IPS DF 6.9 (cell line): Measurements from ENCODE around the gene ADRB1.

Experiments used
- DNase-seq: peaks from one replicate; pipeline ENCODE4 v3.0.0-alpha.2; 2013; ENCODE audit warnings: low read depth, low spot score
- H3K27ac ChIP-seq: one replicate; pipeline ENCODE4 v1.5.1; 2013; ENCODE audit warnings: low read length, control low read depth
- H3K27me3 ChIP-seq: 2 replicates; pipeline ENCODE4 v1.6.1; 2013; ENCODE audit warnings: mild to moderate bottlenecking, low read length; ENCODE audit not compliant: control insufficient read depth, insufficient read depth
- H3K36me3 ChIP-seq: 2 replicates; pipeline ENCODE4 v1.6.1; 2013; ENCODE audit warnings: low read length; ENCODE audit not compliant: control insufficient read depth, insufficient read depth
- H3K4me1 ChIP-seq: 2 replicates; pipeline ENCODE4 v1.6.1; 2013; ENCODE audit warnings: low read length; ENCODE audit not compliant: control insufficient read depth, insufficient read depth
- H3K4me3 ChIP-seq: 2 replicates; pipeline ENCODE4 v1.5.1; 2013; ENCODE audit warnings: mild to moderate bottlenecking, low read length
- H3K9me3 ChIP-seq: 2 replicates; pipeline ENCODE4 v1.6.1; 2013; ENCODE audit warnings: low read length, inconsistent platforms; ENCODE audit not compliant: control insufficient read depth, insufficient read depth
- WGBS: extraction: QIAGEN DNeasy Blood & Tissue Kit; methylation state at CpG from one replicate; pipeline ENCODE4 v1.1.7; 2013; ENCODE audit warnings: mixed read lengths, missing lambda C conversion rate; ENCODE audit not compliant: insufficient read length, insufficient coverage; 5-methylcytosine and 5-hydroxymethylcytosine counted together

ADRB1 gene

GRCh38 chr10:114026189-114027040 is 17.3 kb upstream of the ADRB1 start:
- H3K36me3 ChIP-seq: no peaks in the 10 kb centered on the region
- H3K4me1 ChIP-seq: no peaks in the 10 kb centered on the region
- no peak for DNase-seq
- H3K9me3 ChIP-seq: no peaks in the 10 kb centered on the region
- no peak overlapping the region for H3K4me3 ChIP-seq
- no peak overlapping the region for H3K27ac ChIP-seq
- H3K27me3 ChIP-seq: no peaks in the 10 kb centered on the region
- WGBS: no CpG with 5 or more reads among the region's 7 CpGs

GRCh38 chr10:114027041-114027394 is 16.6 kb upstream of the ADRB1 start:
- Histone ChIP-seq H3K36me3 (no peaks in the 10 kb centered on the region), H3K9me3 (no peaks in the 10 kb centered on the region), H3K27ac (no peak overlapping the region), H3K4me3 (no peak overlapping the region), H3K4me1 (no peaks in the 10 kb centered on the region), H3K27me3 (no peaks in the 10 kb centered on the region)
- DNase-seq: no peak
- no CpG with 5 or more reads among the region's 2 CpGs for WGBS

DNA sequence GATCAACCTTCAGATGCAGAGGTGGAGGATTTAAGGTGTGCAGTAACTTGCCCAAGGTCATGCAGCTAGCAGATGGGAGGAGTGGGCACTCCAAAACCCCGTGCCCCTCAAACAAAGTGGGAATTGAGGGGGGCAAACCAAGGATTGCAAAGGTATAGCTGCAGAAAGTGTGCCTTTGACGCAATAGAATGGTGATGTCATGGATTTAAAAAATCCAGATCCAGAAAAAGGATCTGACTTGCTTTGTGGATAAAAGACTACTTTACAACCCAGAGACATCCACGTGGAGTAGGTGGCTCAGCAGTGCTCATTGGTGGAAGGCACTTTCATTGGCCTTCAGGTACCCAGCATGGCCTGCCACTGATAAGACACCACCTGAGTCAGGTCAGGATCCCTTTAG is 15.7 kb upstream of the ADRB1 start:
- Histone ChIP-seq H3K4me1 (no peaks in the 10 kb centered on the region), H3K27me3 (no peaks in the 10 kb centered on the region), H3K4me3 (no peak overlapping the region), H3K27ac (no peak overlapping the region), H3K9me3 (no peaks in the 10 kb centered on the region), H3K36me3 (no peaks in the 10 kb centered on the region)
- WGBS: no CpG with 5 or more reads among the region's 3 CpGs
- DNase-seq: no peak

DNA sequence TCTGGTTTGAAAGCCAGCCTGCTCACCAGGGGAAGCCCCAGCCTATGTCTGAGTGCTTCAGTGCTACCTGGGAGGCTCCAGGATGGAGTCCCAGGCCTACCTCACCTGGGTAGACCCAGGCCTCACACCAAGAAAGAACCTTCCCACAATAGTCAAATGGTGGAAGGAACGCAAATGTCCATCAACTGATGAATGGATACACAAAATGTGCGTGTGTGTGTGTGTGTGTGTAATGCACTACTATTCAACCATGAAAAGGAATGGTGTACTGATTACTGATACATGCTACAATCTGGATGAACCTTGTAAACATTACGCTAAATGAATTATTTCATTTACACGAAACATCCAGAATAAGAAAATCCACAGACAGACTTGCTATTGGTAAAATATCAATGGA is 15.2 kb upstream of the ADRB1 start:
- no peak overlapping the region for H3K27ac ChIP-seq
- DNase-seq: no peak

DNA sequence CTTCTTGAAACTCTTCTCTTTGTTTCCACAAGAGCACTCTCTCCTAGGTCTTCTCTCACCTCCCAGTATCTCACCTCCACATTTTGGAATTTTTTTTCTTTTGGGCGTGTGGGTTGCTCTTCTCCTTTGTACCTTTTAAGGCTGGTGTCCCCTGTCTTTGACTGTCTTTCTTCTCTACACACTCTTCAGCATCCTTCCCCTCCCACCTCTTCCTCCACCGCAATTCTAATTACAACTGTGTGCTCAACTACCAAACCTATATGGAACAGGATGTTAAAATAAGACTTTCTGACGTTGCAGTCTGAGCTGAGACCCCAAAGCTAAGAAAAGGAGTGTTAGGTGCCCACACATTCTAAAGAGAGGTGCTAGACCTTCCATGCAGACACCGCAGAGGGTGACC is 14.0 kb upstream of the ADRB1 start:
- WGBS: no CpG with 5 or more reads among the region's 4 CpGs
- no peaks in the 10 kb centered on the region for H3K27me3 ChIP-seq
- H3K27ac ChIP-seq: no peak overlapping the region

More for the DNA sequence above, 15.2 kb upstream of the ADRB1 start:
- Histone ChIP-seq H3K36me3 (no peaks in the 10 kb centered on the region), H3K27me3 (no peaks in the 10 kb centered on the region), H3K4me3 (no peak overlapping the region), H3K4me1 (no peaks in the 10 kb centered on the region), H3K9me3 (no peaks in the 10 kb centered on the region)
- no CpG with 5 or more reads among the region's 4 CpGs for WGBS

GRCh38 chr10:114030140-114030539 is 13.5 kb upstream of the ADRB1 start:
- H3K4me3 ChIP-seq: no peak overlapping the region
- no peaks in the 10 kb centered on the region for H3K27me3 ChIP-seq
- WGBS: no CpG with 5 or more reads among the region's 6 CpGs
- DNase-seq: no peak
- H3K36me3 ChIP-seq: no peaks in the 10 kb centered on the region
- no peak overlapping the region for H3K27ac ChIP-seq
- H3K4me1 ChIP-seq: no peaks in the 10 kb centered on the region
- H3K9me3 ChIP-seq: no peaks in the 10 kb centered on the region

More for the DNA sequence above, 14.0 kb upstream of the ADRB1 start:
- no peaks in the 10 kb centered on the region for H3K9me3 ChIP-seq
- DNase-seq: no peak
- no peak overlapping the region for H3K4me3 ChIP-seq
- no peaks in the 10 kb centered on the region for H3K4me1 ChIP-seq
- H3K36me3 ChIP-seq: no peaks in the 10 kb centered on the region

- DNase-seq: no peak
- no peaks in the 10 kb centered on the region for H3K36me3 ChIP-seq
- WGBS: no CpG with 5 or more reads among the region's 6 CpGs
- no peak overlapping the region for H3K4me3 ChIP-seq
- H3K9me3 ChIP-seq: no peaks in the 10 kb centered on the region
- no peaks in the 10 kb centered on the region for H3K4me1 ChIP-seq
- no peaks in the 10 kb centered on the region for H3K27me3 ChIP-seq
- no peak overlapping the region for H3K27ac ChIP-seq
Measured at GRCh38 chr10:114031073-114031972, 12.3 kb upstream of the ADRB1 start.

DNA sequence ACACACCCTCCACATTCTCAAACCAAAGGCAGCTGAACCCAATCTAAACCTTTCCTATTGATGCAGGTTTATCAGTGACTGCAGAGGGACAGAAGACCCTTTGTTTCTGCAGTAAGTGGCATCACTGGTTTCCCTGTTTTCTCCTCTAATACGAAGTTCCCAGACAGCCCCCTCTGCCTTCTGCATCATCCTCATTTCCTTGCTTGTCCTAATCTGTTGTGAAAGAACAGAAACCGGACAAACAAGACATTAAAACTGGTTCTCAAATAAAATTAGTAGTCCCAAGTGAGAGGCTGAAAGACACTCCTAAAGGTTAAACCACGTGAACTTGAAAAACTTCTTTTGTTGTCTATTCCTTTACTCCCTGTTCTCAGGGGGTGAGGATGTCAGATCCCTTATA is 10.1 kb upstream of the ADRB1 start:
- no CpG with 5 or more reads among the region's 3 CpGs for WGBS

GRCh38 chr10:114034923-114035645 is 8.6 kb upstream of the ADRB1 start:
- no peaks in the 10 kb centered on the region for H3K36me3 ChIP-seq
- WGBS: no CpG with 5 or more reads among the region's 12 CpGs
- H3K27ac ChIP-seq: no peak overlapping the region
- no peak for DNase-seq
- no peaks in the 10 kb centered on the region for H3K9me3 ChIP-seq
- no peaks in the 10 kb centered on the region for H3K27me3 ChIP-seq
- H3K4me1 ChIP-seq: no peaks in the 10 kb centered on the region
- no peak overlapping the region for H3K4me3 ChIP-seq

More for the DNA sequence above, 10.1 kb upstream of the ADRB1 start:
- Histone ChIP-seq H3K9me3 (no peaks in the 10 kb centered on the region), H3K4me3 (no peak overlapping the region), H3K36me3 (no peaks in the 10 kb centered on the region), H3K4me1 (no peaks in the 10 kb centered on the region), H3K27ac (no peak overlapping the region), H3K27me3 (no peaks in the 10 kb centered on the region)
- DNase-seq: no peak

DNA sequence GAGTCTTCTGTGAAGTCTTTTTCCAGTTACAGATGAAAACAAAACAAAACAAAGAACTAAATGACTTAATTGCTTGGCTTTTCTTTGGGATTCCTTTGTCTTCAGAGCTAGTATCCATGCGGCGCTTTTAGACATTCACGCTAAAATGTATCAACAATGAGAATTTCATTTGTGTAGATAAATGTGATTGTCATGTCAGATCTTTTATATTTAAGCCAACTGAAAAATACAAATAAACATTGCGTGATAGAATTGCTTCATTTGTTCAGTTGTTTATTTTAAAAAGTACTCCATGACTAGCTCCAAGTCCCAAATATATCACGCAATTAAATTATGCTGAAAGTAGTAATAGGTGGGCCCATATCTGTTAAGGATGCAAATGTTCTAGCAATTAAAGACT is 7.9 kb upstream of the ADRB1 start:
- Histone ChIP-seq H3K27me3 (no peaks in the 10 kb centered on the region), H3K4me1 (no peaks in the 10 kb centered on the region), H3K36me3 (no peaks in the 10 kb centered on the region), H3K9me3 (no peaks in the 10 kb centered on the region), H3K4me3 (no peak overlapping the region), H3K27ac (no peak overlapping the region)
- no CpG with 5 or more reads among the region's 5 CpGs for WGBS
- no peak for DNase-seq
